ENCODE results near the gene PDE4D.

PDE4D gene

GRCh38 chr5:59358005-59358861, 535.3 kb downstream of the PDE4D start:
- no peak overlapping the region for H3K4me3 ChIP-seq (replicated peaks; ENCODE audit: low read depth, low read length)
- no peaks in the 10 kb centered on the region for H3K36me3 ChIP-seq (ENCODE audit: control insufficient read depth, insufficient read depth, low read length)
- no peak for DNase-seq (ENCODE audit: extremely low read depth, insufficient read length)
- TF ChIP-seq CTCF (IDR thresholded peaks at IDR 0.05; ENCODE audit: insufficient read depth, low read length, poor library complexity, severe bottlenecking): no peak
- H3K27me3 ChIP-seq (replicated peaks; ENCODE audit: control insufficient read depth, insufficient read depth, low read length): no peaks in the 10 kb centered on the region

- H3K27me3 ChIP-seq (replicated peaks; ENCODE audit: control insufficient read depth, insufficient read depth, low read length): no peaks in the 10 kb centered on the region
- no peak for DNase-seq (ENCODE audit: extremely low read depth, insufficient read length)
- H3K36me3 ChIP-seq (ENCODE audit: control insufficient read depth, insufficient read depth, low read length): no peaks in the 10 kb centered on the region
- H3K4me3 ChIP-seq (replicated peaks; ENCODE audit: low read depth, low read length): no peak overlapping the region
- no peak for TF ChIP-seq CTCF (IDR thresholded peaks at IDR 0.05; ENCODE audit: insufficient read depth, low read length, poor library complexity, severe bottlenecking)
These were observed 536.0 kb downstream of the PDE4D start for GRCh38 chr5:59357381-59357977.

- Histone ChIP-seq H3K36me3 (ENCODE audit: control insufficient read depth, insufficient read depth, low read length) (no peaks in the 10 kb centered on the region), H3K4me3 (replicated peaks; ENCODE audit: low read depth, low read length) (no peak overlapping the region), H3K27me3 (replicated peaks; ENCODE audit: control insufficient read depth, insufficient read depth, low read length) (no peaks in the 10 kb centered on the region; the same call in 1 of the 2 replicates)
- TF ChIP-seq CTCF (IDR thresholded peaks at IDR 0.05; ENCODE audit: insufficient read depth, low read length, poor library complexity, severe bottlenecking): no peak
- no peak for DNase-seq (ENCODE audit: extremely low read depth, insufficient read length)
These were observed 536.6 kb downstream of the PDE4D start for GRCh38 chr5:59356813-59357380.

- Histone ChIP-seq H3K36me3 (ENCODE audit: control insufficient read depth, insufficient read depth, low read length) (no peaks in the 10 kb centered on the region), H3K4me3 (replicated peaks; ENCODE audit: low read depth, low read length) (no peak overlapping the region)
- TF ChIP-seq CTCF (IDR thresholded peaks at IDR 0.05; ENCODE audit: insufficient read depth, low read length, poor library complexity, severe bottlenecking): no peak
These were observed 538.7 kb downstream of the PDE4D start for GRCh38 chr5:59354811-59355210.

GRCh38 chr5:59354274-59354673, 539.3 kb downstream of the PDE4D start:
- no peak for TF ChIP-seq CTCF (IDR thresholded peaks at IDR 0.05; ENCODE audit: insufficient read depth, low read length, poor library complexity, severe bottlenecking)

More at GRCh38 chr5:59354811-59355210, 538.7 kb downstream of the PDE4D start:
- H3K27me3 ChIP-seq (replicated peaks; ENCODE audit: control insufficient read depth, insufficient read depth, low read length): no peaks in the 10 kb centered on the region; the same call in 1 of the 2 replicates
- no peak for DNase-seq (ENCODE audit: extremely low read depth, insufficient read length)

More at GRCh38 chr5:59354274-59354673, 539.3 kb downstream of the PDE4D start:
- H3K36me3 ChIP-seq (ENCODE audit: control insufficient read depth, insufficient read depth, low read length): no peaks in the 10 kb centered on the region
- H3K4me3 ChIP-seq (replicated peaks; ENCODE audit: low read depth, low read length): no peak overlapping the region
- no peaks in the 10 kb centered on the region; the same call in 1 of the 2 replicates for H3K27me3 ChIP-seq (replicated peaks; ENCODE audit: control insufficient read depth, insufficient read depth, low read length)
- DNase-seq (ENCODE audit: extremely low read depth, insufficient read length): no peak
